WTC11 (cell line): ENCODE data around the gene BMP2K. TPM values are rescaled to one million over a fixed set of nuclear protein-coding genes. Genes with fewer than 3 reads are reported as not detected.
"Not testable (repeated sequence)": the region's sequence is repeated elsewhere in the genome, so short reads cannot be mapped to it uniquely, and the experiment has no call there.

Source experiments
- ATAC-seq: fragments of 200-7000 bp; cut with Tn5 transposase; 2 replicates; pipeline ENCODE4 v1.10.0; 2021; ENCODE audit warnings: mild to moderate bottlenecking, moderate library complexity
- CTCF ChIA-PET: fragments of 300-600 bp; sonication (Branson Sonifier 250); formaldehyde crosslinking; loops from one replicate; lab custom pipeline; 2021; ENCODE audit warnings: antibody characterized with exemption; lab: Charles Lee
- POLR2A ChIA-PET: fragments of 350-600 bp; sonication (Branson Sonifier 250); formaldehyde crosslinking; loops from one replicate; lab custom pipeline; 2021; ENCODE audit warnings: antibody characterized with exemption; lab: Charles Lee
- DNase-seq: peaks from one replicate; pipeline ENCODE4 v3.0.0; 2021; ENCODE audit warnings: low spot score
- H3K27ac Mint-ChIP-seq: 2 replicates; pipeline ENCODE4 v1.8.0; 2021; ENCODE audit warnings: mixed read lengths
- H3K27me3 Mint-ChIP-seq: 2 replicates; pipeline ENCODE4 v1.8.0; 2021; ENCODE audit warnings: low read depth, mild to moderate bottlenecking, moderate library complexity, mixed read lengths
- H3K36me3 Mint-ChIP-seq: 2 replicates; pipeline ENCODE4 v1.8.0; 2021; ENCODE audit warnings: mixed read lengths
- H3K4me1 Mint-ChIP-seq: 2 replicates; pipeline ENCODE4 v1.8.0; 2022; ENCODE audit warnings: mixed read lengths
- H3K4me3 Mint-ChIP-seq: 2 replicates; pipeline ENCODE4 v1.8.0; 2021; ENCODE audit warnings: mild to moderate bottlenecking, moderate library complexity, mixed read lengths
- H3K9me3 Mint-ChIP-seq: 2 replicates; pipeline ENCODE4 v1.8.0; 2021; ENCODE audit warnings: mixed read lengths
- CREB1 ChIP-seq: sonication (generic); formaldehyde crosslinking; IDR thresholded peaks from 2 replicates; pipeline ENCODE4 v1.8.0; 2023; ENCODE audit warnings: mild to moderate bottlenecking, missing genetic modification reagents
- E2F1 ChIP-seq: sonication (generic); formaldehyde crosslinking; IDR thresholded peaks from 2 replicates; pipeline ENCODE4 v1.8.0; 2022; ENCODE audit warnings: mild to moderate bottlenecking, missing genetic modification reagents
- E2F5 ChIP-seq: sonication (generic); formaldehyde crosslinking; IDR thresholded peaks from 2 replicates; pipeline ENCODE4 v1.8.1; 2022; ENCODE audit warnings: mild to moderate bottlenecking, moderate library complexity, missing genetic modification reagents
- ESRRA ChIP-seq: sonication (generic); formaldehyde crosslinking; IDR thresholded peaks from 2 replicates; pipeline ENCODE4 v1.8.1; 2022; ENCODE audit warnings: mild to moderate bottlenecking, missing genetic modification reagents, borderline replicate concordance
- GTF2I ChIP-seq: fragments of 250-450 bp; sonication (Bioruptor Pico); conservative IDR thresholded peaks from 2 replicates; pipeline ENCODE4 v1.4.0; 2021; ENCODE audit warnings: mild to moderate bottlenecking
- HMGXB4 ChIP-seq: sonication (generic); formaldehyde crosslinking; IDR thresholded peaks from 2 replicates; pipeline ENCODE4 v1.8.1; 2023; ENCODE audit warnings: mild to moderate bottlenecking, moderate library complexity, missing genetic modification reagents
- PRDM15 ChIP-seq: sonication (generic); formaldehyde crosslinking; IDR thresholded peaks from 2 replicates; pipeline ENCODE4 v1.8.0; 2022; ENCODE audit warnings: missing genetic modification reagents
- PREB ChIP-seq: sonication (generic); formaldehyde crosslinking; IDR thresholded peaks from 2 replicates; pipeline ENCODE4 v1.8.1; 2022; ENCODE audit warnings: mild to moderate bottlenecking, missing genetic modification reagents, moderate library complexity, borderline replicate concordance
- SMAD4 ChIP-seq: sonication (generic); formaldehyde crosslinking; IDR thresholded peaks from 2 replicates; pipeline ENCODE4 v1.8.0; 2022; ENCODE audit warnings: mild to moderate bottlenecking, missing genetic modification reagents
- TCF7 ChIP-seq: sonication (generic); formaldehyde crosslinking; IDR thresholded peaks from 2 replicates; pipeline ENCODE4 v1.8.0; 2022; ENCODE audit warnings: mild to moderate bottlenecking, low read depth, missing genetic modification reagents, moderate library complexity
- TEAD1 ChIP-seq: sonication (generic); formaldehyde crosslinking; IDR thresholded peaks from 2 replicates; pipeline ENCODE4 v1.8.0; 2022; ENCODE audit warnings: mild to moderate bottlenecking, missing genetic modification reagents
- ZNF512 ChIP-seq: sonication (generic); formaldehyde crosslinking; IDR thresholded peaks from 2 replicates; pipeline ENCODE4 v1.8.1; 2022; ENCODE audit warnings: missing genetic modification reagents, borderline replicate concordance
- ZSCAN18 ChIP-seq: fragments of 250-450 bp; sonication (Bioruptor Pico); IDR thresholded peaks from 2 replicates; pipeline ENCODE4 v2.1.2; 2022; ENCODE audit warnings: mild to moderate bottlenecking, moderate library complexity
- total RNA-seq: library from RNA; stranded (reverse); gene quantifications from 3 replicates; pipeline ENCODE4 v1.2.3, GENCODE V29; 2021

The BMP2K gene
- total RNA-seq, 1 experiment from 2014 or later = 19.9 TPM

- no peak overlapping the region for H3K4me3 Mint-ChIP-seq
- no peak for ATAC-seq
- H3K4me1 Mint-ChIP-seq = peaks cover 22% of the 10 kb centered on the region
- TF ChIP-seq TEAD1 (CRISPR knock-in tag) = no peak
- no peak for TF ChIP-seq E2F1 (CRISPR knock-in tag)
- TF ChIP-seq HMGXB4 = no peak
- no peak for TF ChIP-seq GTF2I (CRISPR knock-in tag)
- TF ChIP-seq PREB (CRISPR knock-in tag) = no peak
- TF ChIP-seq ESRRA (CRISPR knock-in tag) = no peak
- no peak for TF ChIP-seq E2F5 (CRISPR knock-in tag)
- TF ChIP-seq CREB1 (CRISPR knock-in tag) = no peak
- TF ChIP-seq PRDM15 (CRISPR knock-in tag) = no peak
- TF ChIP-seq ZNF512 (CRISPR knock-in tag) = no peak
- TF ChIP-seq SMAD4 (CRISPR knock-in tag) = no peak
- no peak for TF ChIP-seq TCF7 (CRISPR knock-in tag)
- TF ChIP-seq ZSCAN18 (CRISPR knock-in tag) = no peak
- no peaks in the 10 kb centered on the region for H3K9me3 Mint-ChIP-seq
- no peaks in the 10 kb centered on the region for H3K27me3 Mint-ChIP-seq
- H3K36me3 Mint-ChIP-seq = no peaks in the 10 kb centered on the region
- ChIA-PET POLR2A (interaction anchor here (0.7 kb wide), 1 partner anchor 1722 kb away, joined by 3 read pairs; no protein-coding TSS in a partner anchor), CTCF (no interaction called here)
- no peak overlapping the region for H3K27ac Mint-ChIP-seq
- no peak for DNase-seq
Measured at GRCh38 chr4:78788007-78788889, 12.1 kb downstream of the BMP2K start.

- DNase-seq, POLR2A ChIA-PET, CTCF ChIA-PET, ATAC-seq, H3K4me3 Mint-ChIP-seq, H3K27ac Mint-ChIP-seq, H3K27me3 Mint-ChIP-seq: not testable (repeated sequence)
- peaks cover 10% of the 10 kb centered on the region for H3K4me1 Mint-ChIP-seq
- H3K36me3 Mint-ChIP-seq = peaks cover 16% of the 10 kb centered on the region
- H3K9me3 Mint-ChIP-seq = peaks cover 10% of the 10 kb centered on the region
Measured at GRCh38 chr4:78795594-78796416, 19.7 kb downstream of the BMP2K start.
